Keratinocyte (primary cell): ENCODE measurements around the gene PTX3. TPM values are rescaled to one million over a fixed set of nuclear protein-coding genes. Genes with fewer than 3 reads are reported as not detected.

Experiments used
- DNase-seq: peaks from one replicate; pipeline ENCODE4 v3.0.0-alpha.2; 2011; ENCODE audit warnings: low read depth, missing footprints, low spot score
- FAIRE-seq: peaks from 2 replicates; lab custom pipeline; 2011; peaks lifted over from hg19 to GRCh38; lab: Jason Lieb, UNC
- H2AFZ ChIP-seq: 2 replicates; pipeline ENCODE4 v1.6.0; 2012; ENCODE audit warnings: low read length, control low read depth, inconsistent platforms; ENCODE audit not compliant: control insufficient read depth
- H3K27ac ChIP-seq: 2 replicates; pipeline ENCODE4 v1.5.1; 2011; ENCODE audit warnings: low read length; ENCODE audit not compliant: control insufficient read depth, insufficient read depth
- H3K27me3 ChIP-seq: 3 replicates; pipeline ENCODE4 v1.6.0; 2011; ENCODE audit warnings: low read length; ENCODE audit not compliant: control insufficient read depth, insufficient read depth; ENCODE audit errors: extremely low read depth
- H3K36me3 ChIP-seq, 2 experiments: 2 replicates in 1 of 2; 3 replicates in 1 of 2; pipeline ENCODE4 v1.5.1; 2011; ENCODE audit warnings: low read length in 2 of 2, mild to moderate bottlenecking in 1 of 2; ENCODE audit not compliant: control insufficient read depth in 2 of 2, insufficient read depth in 2 of 2; ENCODE audit errors: extremely low read depth in 1 of 2
- H3K4me1 ChIP-seq: 3 replicates; pipeline ENCODE4 v1.5.1; 2011; ENCODE audit warnings: low read length; ENCODE audit not compliant: control insufficient read depth, insufficient read depth; ENCODE audit errors: extremely low read depth
- H3K4me2 ChIP-seq: 3 replicates; pipeline ENCODE4 v1.6.0; 2011; ENCODE audit warnings: low read depth, low read length; ENCODE audit not compliant: control insufficient read depth, insufficient read depth; ENCODE audit errors: extremely low read depth
- H3K4me3 ChIP-seq, 3 experiments: fragments of 200-600 bp in 1 of 3; sonication (generic) in 1 of 3; 2 replicates in 2 of 3; 3 replicates in 1 of 3; pipeline ENCODE4 v1.5.1; 2011 to 2016; ENCODE audit warnings: low read length in 3 of 3, mild to moderate bottlenecking in 3 of 3, control low read depth in 2 of 3, inconsistent platforms in 1 of 3, low read depth in 1 of 3, mixed read lengths in 1 of 3, mixed run types in 1 of 3, moderate library complexity in 1 of 3; ENCODE audit not compliant: control insufficient read depth in 2 of 3, insufficient read depth in 2 of 3; ENCODE audit errors: extremely low read depth in 1 of 3
- H3K79me2 ChIP-seq: 2 replicates; pipeline ENCODE4 v1.6.0; 2012; ENCODE audit warnings: low read length; ENCODE audit not compliant: control insufficient read depth, insufficient read depth
- H3K9ac ChIP-seq: 3 replicates; pipeline ENCODE4 v1.6.0; 2011; ENCODE audit warnings: low read length; ENCODE audit not compliant: control insufficient read depth, insufficient read depth; ENCODE audit errors: extremely low read depth
- H3K9me1 ChIP-seq: 3 replicates; pipeline ENCODE4 v1.6.0; 2011; ENCODE audit warnings: low read length; ENCODE audit not compliant: control insufficient read depth, insufficient read depth; ENCODE audit errors: extremely low read depth
- H3K9me3 ChIP-seq: 2 replicates; pipeline ENCODE4 v1.5.1; 2012; ENCODE audit warnings: low read depth, low read length; ENCODE audit not compliant: control insufficient read depth
- H4K20me1 ChIP-seq: 3 replicates; pipeline ENCODE4 v1.6.0; 2011; ENCODE audit warnings: low read length; ENCODE audit not compliant: control insufficient read depth, insufficient read depth; ENCODE audit errors: extremely low read depth
- EZH2 ChIP-seq: IDR thresholded peaks from one replicate; pipeline ENCODE4 v1.6.1; 2012; ENCODE audit warnings: inconsistent platforms, mild to moderate bottlenecking, low read length, moderate library complexity
- dilution Hi-C: fragments of 300-500 bp; cut with MboI; formaldehyde crosslinking; loops from one replicate; pipeline ENCODE4 v1.7.0; 2020; ENCODE audit warnings: low sequenced_read_pairs; ENCODE audit not compliant: extremely low pct_ligation_motif_present
- polyA plus RNA-seq, 5 experiments: library from polyadenylated mRNA; depleted of rRNA in 3 of 5; stranded (reverse) in 3 of 5; stranded (forward) in 1 of 5; unstranded in 1 of 5; fragments of >200 nt; gene quantifications; 1 replicate in 1 of 5; 2 replicates in 3 of 5; 3 replicates in 1 of 5; pipeline versions ENCODE4 v1.2.1 to v1.2.3, GENCODE V29; 2011 to 2012; ENCODE audit warnings: missing spikeins in 2 of 5, low read depth in 1 of 5, low replicate concordance in 1 of 5
- TF ChIP-seq, protein P1 (sequence below), 3 experiments: IDR thresholded peaks in 1 of 3; conservative IDR thresholded peaks in 1 of 3; optimal IDR thresholded peaks in 1 of 3; 2 replicates in 2 of 3; 3 replicates in 1 of 3; pipeline versions ENCODE3 to v1.5.1; 2011; ENCODE audit warnings: low read length in 3 of 3, mild to moderate bottlenecking in 3 of 3, moderate library complexity in 2 of 3, control low read depth in 1 of 3, inconsistent platforms in 1 of 3; ENCODE audit not compliant: insufficient read depth in 2 of 3; ENCODE audit errors: extremely low read depth in 1 of 3

The PTX3 gene
- polyA plus RNA-seq, 1 donor (not counting 4 experiments of a cell fraction or from before 2014, with no cell fraction given): 0.14 TPM

DNA sequence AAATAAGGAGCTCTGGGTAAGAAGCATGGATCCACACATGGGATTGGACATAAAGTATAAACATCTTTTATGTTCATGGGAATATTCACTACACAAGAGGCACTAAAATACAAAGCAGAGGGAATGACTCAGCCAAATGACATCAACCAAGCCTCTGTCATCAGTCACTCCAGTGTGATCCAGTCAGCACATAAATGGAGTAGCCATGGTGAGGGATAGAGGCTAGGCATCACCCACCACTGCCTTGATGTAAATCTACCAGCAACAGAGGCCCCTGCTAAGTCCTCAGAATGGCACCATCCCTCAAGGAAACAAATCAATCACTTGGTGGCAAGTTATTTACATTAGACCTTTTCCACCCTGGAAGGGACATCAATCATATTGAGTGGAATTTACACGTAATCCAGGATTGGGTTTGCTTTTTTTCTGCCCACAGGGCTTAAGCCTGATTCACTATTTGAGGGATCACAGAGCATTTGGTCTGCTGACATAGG is 39.3 kb downstream of the PTX3 start:
- no peak for TF ChIP-seq EZH2
- TF ChIP-seq, protein P1, sequence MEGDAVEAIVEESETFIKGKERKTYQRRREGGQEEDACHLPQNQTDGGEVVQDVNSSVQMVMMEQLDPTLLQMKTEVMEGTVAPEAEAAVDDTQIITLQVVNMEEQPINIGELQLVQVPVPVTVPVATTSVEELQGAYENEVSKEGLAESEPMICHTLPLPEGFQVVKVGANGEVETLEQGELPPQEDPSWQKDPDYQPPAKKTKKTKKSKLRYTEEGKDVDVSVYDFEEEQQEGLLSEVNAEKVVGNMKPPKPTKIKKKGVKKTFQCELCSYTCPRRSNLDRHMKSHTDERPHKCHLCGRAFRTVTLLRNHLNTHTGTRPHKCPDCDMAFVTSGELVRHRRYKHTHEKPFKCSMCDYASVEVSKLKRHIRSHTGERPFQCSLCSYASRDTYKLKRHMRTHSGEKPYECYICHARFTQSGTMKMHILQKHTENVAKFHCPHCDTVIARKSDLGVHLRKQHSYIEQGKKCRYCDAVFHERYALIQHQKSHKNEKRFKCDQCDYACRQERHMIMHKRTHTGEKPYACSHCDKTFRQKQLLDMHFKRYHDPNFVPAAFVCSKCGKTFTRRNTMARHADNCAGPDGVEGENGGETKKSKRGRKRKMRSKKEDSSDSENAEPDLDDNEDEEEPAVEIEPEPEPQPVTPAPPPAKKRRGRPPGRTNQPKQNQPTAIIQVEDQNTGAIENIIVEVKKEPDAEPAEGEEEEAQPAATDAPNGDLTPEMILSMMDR (optimal IDR thresholded peaks at IDR 0.05 in 1 of 3, IDR thresholded peaks at IDR 0.05 in 1 of 3, conservative IDR thresholded peaks at IDR 0.05 in 1 of 3; ENCODE audit: extremely low read depth in 1 of 3, insufficient read depth in 2 of 3, low read length in 3 of 3): no peak
- Histone ChIP-seq H3K79me2 (no peaks in the 10 kb centered on the region), H2AFZ (no peak overlapping the region), H3K4me1 (no peaks in the 10 kb centered on the region), H4K20me1 (no peaks in the 10 kb centered on the region), H3K9ac (no peak overlapping the region), H3K27me3 (no peaks in the 10 kb centered on the region), H3K4me3 (no peak overlapping the region), H3K36me3 (no peaks in the 10 kb centered on the region), H3K9me3 (no peaks in the 10 kb centered on the region), H3K4me2 (no peak overlapping the region), H3K9me1 (no peaks in the 10 kb centered on the region), H3K27ac (no peak overlapping the region)
- DNase-seq (no peak), FAIRE-seq (no peak)
- dilution Hi-C loops: loop anchor here (25.0 kb wide), 1 partner anchor 264 kb away; no protein-coding TSS in a partner anchor

- Histone ChIP-seq H3K4me2 (no peak overlapping the region), H3K9me1 (no peaks in the 10 kb centered on the region), H4K20me1 (no peaks in the 10 kb centered on the region), H3K9me3 (no peaks in the 10 kb centered on the region), H3K27ac (no peak overlapping the region), H3K4me3 (no peak overlapping the region), H3K4me1 (no peaks in the 10 kb centered on the region), H3K36me3 (no peaks in the 10 kb centered on the region), H3K79me2 (no peaks in the 10 kb centered on the region), H3K27me3 (no peaks in the 10 kb centered on the region), H3K9ac (no peak overlapping the region), H2AFZ (no peak overlapping the region)
- TF ChIP-seq EZH2: no peak
- TF ChIP-seq, protein P1 (optimal IDR thresholded peaks at IDR 0.05 in 1 of 3, IDR thresholded peaks at IDR 0.05 in 1 of 3, conservative IDR thresholded peaks at IDR 0.05 in 1 of 3; ENCODE audit: extremely low read depth in 1 of 3, insufficient read depth in 2 of 3, low read length in 3 of 3): no peak
- FAIRE-seq (no peak), DNase-seq (no peak)
- dilution Hi-C loops: loop anchor here (25.0 kb wide), 1 partner anchor 265 kb away; no protein-coding TSS in a partner anchor
Measured at GRCh38 chr3:157477441-157477840, 40.8 kb downstream of the PTX3 start.
